ENCODE measurements around the gene SPINK14.

SPINK14 gene

DNA sequence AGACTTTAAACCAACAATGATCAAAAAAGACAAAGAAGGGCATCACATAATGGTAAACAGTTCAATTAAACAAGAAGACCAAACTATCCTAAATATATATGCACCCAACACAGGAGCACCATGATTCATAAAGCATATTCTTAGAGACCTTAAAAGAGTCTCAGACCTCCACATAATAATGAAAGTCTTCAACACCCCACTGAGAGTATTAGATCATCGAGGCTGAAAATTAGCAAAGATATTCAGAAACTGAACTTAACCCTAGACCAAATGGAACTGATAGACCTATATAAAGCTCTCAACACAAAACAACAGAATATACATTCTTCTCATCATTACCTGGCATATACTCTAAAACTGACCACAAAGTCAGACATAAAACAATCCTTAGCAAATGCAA lies 11.7 kb upstream of the SPINK14 start:
- H3K9me3 ChIP-seq (ENCODE audit: insufficient read depth, low read depth, low read length), result no peaks in the 10 kb centered on the region
- H3K9ac ChIP-seq (ENCODE audit: low read depth, low read length), result no peak overlapping the region
- H3K4me1 ChIP-seq (ENCODE audit: insufficient read depth, low read length), result no peaks in the 10 kb centered on the region
- no peaks in the 10 kb centered on the region for H3K27me3 ChIP-seq (ENCODE audit: insufficient read depth, low read length)
- H3K27ac ChIP-seq (ENCODE audit: low read depth, low read length), result no peak overlapping the region
- no peaks in the 10 kb centered on the region for H3K36me3 ChIP-seq (ENCODE audit: insufficient read depth, low read length)
- no peak overlapping the region for H3K4me3 ChIP-seq (ENCODE audit: low read length)
- 100% methylated on average over 1 of the region's 1 CpG for WGBS

DNA sequence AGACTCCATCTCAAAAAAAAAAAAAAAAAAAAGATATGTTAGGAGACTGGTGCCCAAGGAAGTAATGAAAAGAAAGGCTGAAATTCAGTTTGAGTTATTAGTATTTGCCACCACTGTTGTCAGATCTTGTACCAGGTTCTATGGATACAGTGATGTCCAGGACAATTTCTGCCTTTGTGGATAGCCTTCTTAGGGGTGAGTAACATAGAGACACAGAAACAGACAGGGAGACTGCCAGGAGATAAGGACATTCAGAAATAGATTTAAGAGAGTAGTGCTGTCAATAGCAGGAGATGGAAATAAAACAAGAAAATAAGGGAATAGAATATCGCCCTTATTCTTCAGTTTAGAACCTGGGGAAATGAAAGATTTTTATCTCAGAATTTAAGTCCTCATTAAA lies 6.3 kb upstream of the SPINK14 start:
- WGBS, result 100% methylated on average over 1 of the region's 1 CpG
- H3K9me3 ChIP-seq (ENCODE audit: insufficient read depth, low read depth, low read length), result no peaks in the 10 kb centered on the region
- H3K4me3 ChIP-seq (ENCODE audit: low read length), result no peak overlapping the region
- no peak overlapping the region for H3K9ac ChIP-seq (ENCODE audit: low read depth, low read length)
- H3K27me3 ChIP-seq (ENCODE audit: insufficient read depth, low read length), result no peaks in the 10 kb centered on the region
- H3K27ac ChIP-seq (ENCODE audit: low read depth, low read length), result no peak overlapping the region
- no peaks in the 10 kb centered on the region for H3K36me3 ChIP-seq (ENCODE audit: insufficient read depth, low read length)
- H3K4me1 ChIP-seq (ENCODE audit: insufficient read depth, low read length), result no peaks in the 10 kb centered on the region

DNA sequence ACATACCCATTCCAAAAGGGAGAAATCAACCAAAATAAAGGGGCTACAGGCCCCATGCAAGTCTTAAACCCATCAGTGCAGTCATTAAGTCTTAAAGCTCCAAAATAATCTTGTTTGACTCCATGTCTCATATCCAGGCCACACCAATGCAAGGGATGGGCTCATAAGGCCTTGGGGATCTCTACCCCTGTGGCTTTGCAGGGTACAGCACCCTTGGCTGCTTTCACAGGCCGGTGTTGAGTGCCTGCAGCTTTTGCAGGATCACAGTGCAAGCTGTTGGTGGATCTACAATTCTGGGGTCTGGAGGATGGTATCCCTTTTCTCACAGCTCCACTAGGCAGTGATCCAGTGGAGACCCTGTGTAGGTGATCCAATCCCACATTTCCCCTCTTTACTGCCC lies 5.0 kb upstream of the SPINK14 start:
- Histone ChIP-seq H3K4me1 (ENCODE audit: insufficient read depth, low read length) (no peaks in the 10 kb centered on the region), H3K27ac (ENCODE audit: low read depth, low read length) (no peak overlapping the region), H3K4me3 (ENCODE audit: low read length) (no peak overlapping the region), H3K36me3 (ENCODE audit: insufficient read depth, low read length) (no peaks in the 10 kb centered on the region), H3K9me3 (ENCODE audit: insufficient read depth, low read depth, low read length) (no peaks in the 10 kb centered on the region), H3K9ac (ENCODE audit: low read depth, low read length) (no peak overlapping the region), H3K27me3 (ENCODE audit: insufficient read depth, low read length) (no peaks in the 10 kb centered on the region)
- 87% methylated on average over 1 of the region's 1 CpG for WGBS

DNA sequence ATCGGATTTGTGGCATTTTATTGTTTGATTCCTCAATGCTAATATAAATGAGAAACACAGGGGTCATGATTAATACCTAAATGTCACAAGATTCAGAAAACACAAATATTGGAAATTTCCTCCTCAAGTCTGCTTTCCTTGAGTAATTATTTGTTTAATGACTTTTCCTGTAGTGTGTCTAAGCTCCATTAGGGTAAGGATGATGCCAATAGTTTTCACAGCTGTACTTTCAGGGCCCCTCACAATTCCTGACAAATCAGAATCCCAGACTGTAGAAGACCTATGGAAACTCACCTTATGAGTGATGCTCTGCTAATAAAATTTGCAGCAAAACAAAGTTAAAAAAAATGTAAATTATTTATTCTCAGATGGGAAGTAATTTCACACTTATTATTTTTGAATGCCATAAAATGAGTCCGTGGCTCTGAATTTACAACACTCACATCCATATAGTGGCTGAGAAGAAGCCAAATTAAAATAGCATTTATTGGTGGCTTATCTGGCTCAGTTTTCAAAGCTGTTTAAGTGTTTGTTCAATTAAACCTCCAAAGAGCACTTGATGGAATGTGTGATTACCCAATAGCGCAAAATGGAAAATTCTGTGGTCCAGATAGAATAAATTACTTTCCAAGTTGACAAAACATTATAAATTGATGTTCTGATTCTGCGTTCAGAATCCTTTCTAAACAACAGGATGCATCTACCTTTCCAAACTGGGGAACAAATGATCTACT lies 1.6 kb upstream of the SPINK14 start:
- Histone ChIP-seq H3K36me3 (ENCODE audit: insufficient read depth, low read length) (no peaks in the 10 kb centered on the region), H3K4me1 (ENCODE audit: insufficient read depth, low read length) (no peaks in the 10 kb centered on the region), H3K27me3 (ENCODE audit: insufficient read depth, low read length) (no peaks in the 10 kb centered on the region), H3K9ac (ENCODE audit: low read depth, low read length) (no peak overlapping the region), H3K4me3 (ENCODE audit: low read length) (no peak overlapping the region), H3K27ac (ENCODE audit: low read depth, low read length) (no peak overlapping the region), H3K9me3 (ENCODE audit: insufficient read depth, low read depth, low read length) (no peaks in the 10 kb centered on the region)
- WGBS, result 100% methylated on average over 1 of the region's 4 CpGs

DNA sequence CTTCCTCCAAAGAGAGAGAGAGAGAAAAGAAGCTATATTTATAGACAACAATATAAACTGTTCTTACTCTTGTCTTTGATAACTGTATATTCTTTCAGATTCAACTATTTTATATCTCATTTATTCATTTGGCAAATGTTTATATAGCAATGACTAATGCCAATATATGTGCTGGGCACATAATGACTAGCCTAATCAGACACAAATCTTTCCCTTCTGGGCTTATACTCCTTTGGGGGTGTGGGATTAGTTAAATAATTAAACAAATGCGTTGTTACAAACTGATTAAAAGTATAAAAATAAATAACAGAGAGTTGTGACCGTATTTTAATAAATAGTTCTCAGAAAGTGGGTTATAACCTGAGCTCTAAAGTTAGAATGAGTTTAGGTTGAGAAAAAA lies 4.0 kb downstream of the SPINK14 start:
- H3K4me1 ChIP-seq (ENCODE audit: insufficient read depth, low read length), result no peaks in the 10 kb centered on the region
- no peak overlapping the region for H3K4me3 ChIP-seq (ENCODE audit: low read length)
- H3K27ac ChIP-seq (ENCODE audit: low read depth, low read length), result no peak overlapping the region
- no peaks in the 10 kb centered on the region for H3K27me3 ChIP-seq (ENCODE audit: insufficient read depth, low read length)
- no peaks in the 10 kb centered on the region for H3K36me3 ChIP-seq (ENCODE audit: insufficient read depth, low read length)
- H3K9ac ChIP-seq (ENCODE audit: low read depth, low read length), result no peak overlapping the region
- H3K9me3 ChIP-seq (ENCODE audit: insufficient read depth, low read depth, low read length), result no peaks in the 10 kb centered on the region
- 100% methylated on average over 2 of the region's 2 CpGs for WGBS

DNA sequence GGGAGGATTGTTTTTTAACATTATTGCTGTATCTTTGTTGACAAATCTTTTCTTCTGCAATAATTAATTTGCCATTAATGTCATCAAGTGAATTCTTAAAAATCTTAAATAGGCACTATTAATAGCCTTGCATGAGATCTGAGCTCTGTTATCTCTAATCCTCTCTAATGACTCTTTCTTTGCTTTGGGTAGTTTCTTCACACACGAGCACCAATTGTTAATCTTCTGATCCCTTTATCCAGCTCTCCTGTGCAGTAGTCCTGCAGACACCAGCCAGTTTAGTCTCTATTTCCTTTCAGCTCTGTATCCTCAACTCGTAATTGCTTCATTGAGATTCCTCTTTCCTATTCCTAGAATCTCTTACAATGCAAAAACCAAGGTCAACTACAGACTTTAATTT lies 8.1 kb downstream of the SPINK14 start:
- Histone ChIP-seq H3K36me3 (ENCODE audit: insufficient read depth, low read length) (no peaks in the 10 kb centered on the region), H3K27me3 (ENCODE audit: insufficient read depth, low read length) (no peaks in the 10 kb centered on the region)
- whole genome bisulfite sequencing, result 67% methylated on average over 2 of the region's 2 CpGs

DNA sequence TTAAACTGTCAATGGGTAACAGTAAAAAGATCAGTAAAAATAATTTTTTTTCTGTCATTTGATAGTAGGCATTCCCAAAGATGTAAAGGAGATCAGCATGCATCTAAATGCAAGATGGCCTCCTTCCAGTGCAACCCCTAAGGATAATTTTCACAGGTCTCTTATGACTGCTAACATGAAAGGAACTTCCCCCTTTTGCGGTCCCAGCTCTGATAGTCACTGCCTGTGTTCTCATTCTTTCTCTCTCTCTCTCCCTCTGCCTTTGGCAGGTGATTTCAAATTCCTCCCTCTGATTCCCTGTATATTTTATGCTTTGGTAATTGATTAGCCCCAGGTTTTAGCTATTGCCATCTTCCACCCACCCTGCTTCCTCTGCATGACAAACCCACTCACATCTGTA lies 8.9 kb downstream of the SPINK14 start:
- no peak overlapping the region for H3K4me3 ChIP-seq (ENCODE audit: low read length)
- WGBS, result 89% methylated on average over 1 of the region's 1 CpG

More for the DNA sequence above, 8.1 kb downstream of the SPINK14 start:
- Histone ChIP-seq H3K4me3 (ENCODE audit: low read length) (no peak overlapping the region), H3K9ac (ENCODE audit: low read depth, low read length) (no peak overlapping the region), H3K27ac (ENCODE audit: low read depth, low read length) (no peak overlapping the region), H3K4me1 (ENCODE audit: insufficient read depth, low read length) (no peaks in the 10 kb centered on the region), H3K9me3 (ENCODE audit: insufficient read depth, low read depth, low read length) (no peaks in the 10 kb centered on the region)

DNA sequence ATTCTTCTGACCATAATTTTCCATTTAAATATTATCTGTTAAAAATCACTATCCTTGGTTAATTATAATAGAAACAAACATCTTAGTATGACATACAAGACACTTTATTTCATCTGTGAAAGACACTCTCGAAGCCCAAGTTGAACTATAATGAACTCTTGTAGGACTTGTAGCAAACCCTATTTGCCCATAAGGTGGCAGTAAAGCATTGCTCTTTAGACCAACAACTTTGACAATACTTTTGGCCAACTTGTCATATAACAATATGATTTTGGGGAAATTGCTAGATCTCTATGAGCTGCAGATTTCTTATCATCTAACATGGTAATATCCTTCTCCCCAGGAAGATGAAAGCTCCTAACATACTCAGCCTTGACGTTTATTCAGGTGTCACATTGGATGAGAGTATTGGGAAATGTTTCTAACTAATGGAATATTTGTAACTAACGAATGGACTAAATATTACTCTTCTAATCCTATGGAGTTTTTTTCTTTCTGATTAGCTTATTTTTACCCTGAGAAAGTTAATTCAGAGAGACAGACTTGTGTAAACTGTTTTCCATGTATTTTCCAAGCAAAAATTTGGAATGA lies 11.0 kb downstream of the SPINK14 start:
- Histone ChIP-seq H3K4me1 (ENCODE audit: insufficient read depth, low read length) (no peaks in the 10 kb centered on the region), H3K27ac (ENCODE audit: low read depth, low read length) (no peak overlapping the region), H3K9ac (ENCODE audit: low read depth, low read length) (no peak overlapping the region), H3K9me3 (ENCODE audit: insufficient read depth, low read depth, low read length) (no peaks in the 10 kb centered on the region), H3K27me3 (ENCODE audit: insufficient read depth, low read length) (no peaks in the 10 kb centered on the region), H3K4me3 (ENCODE audit: low read length) (no peak overlapping the region), H3K36me3 (ENCODE audit: insufficient read depth, low read length) (no peaks in the 10 kb centered on the region)
- 70% methylated on average over 1 of the region's 3 CpGs for WGBS

More for the DNA sequence above, 8.9 kb downstream of the SPINK14 start:
- Histone ChIP-seq H3K4me1 (ENCODE audit: insufficient read depth, low read length) (no peaks in the 10 kb centered on the region), H3K36me3 (ENCODE audit: insufficient read depth, low read length) (no peaks in the 10 kb centered on the region), H3K9me3 (ENCODE audit: insufficient read depth, low read depth, low read length) (no peaks in the 10 kb centered on the region), H3K27ac (ENCODE audit: low read depth, low read length) (no peak overlapping the region), H3K27me3 (ENCODE audit: insufficient read depth, low read length) (no peaks in the 10 kb centered on the region), H3K9ac (ENCODE audit: low read depth, low read length) (no peak overlapping the region)

DNA sequence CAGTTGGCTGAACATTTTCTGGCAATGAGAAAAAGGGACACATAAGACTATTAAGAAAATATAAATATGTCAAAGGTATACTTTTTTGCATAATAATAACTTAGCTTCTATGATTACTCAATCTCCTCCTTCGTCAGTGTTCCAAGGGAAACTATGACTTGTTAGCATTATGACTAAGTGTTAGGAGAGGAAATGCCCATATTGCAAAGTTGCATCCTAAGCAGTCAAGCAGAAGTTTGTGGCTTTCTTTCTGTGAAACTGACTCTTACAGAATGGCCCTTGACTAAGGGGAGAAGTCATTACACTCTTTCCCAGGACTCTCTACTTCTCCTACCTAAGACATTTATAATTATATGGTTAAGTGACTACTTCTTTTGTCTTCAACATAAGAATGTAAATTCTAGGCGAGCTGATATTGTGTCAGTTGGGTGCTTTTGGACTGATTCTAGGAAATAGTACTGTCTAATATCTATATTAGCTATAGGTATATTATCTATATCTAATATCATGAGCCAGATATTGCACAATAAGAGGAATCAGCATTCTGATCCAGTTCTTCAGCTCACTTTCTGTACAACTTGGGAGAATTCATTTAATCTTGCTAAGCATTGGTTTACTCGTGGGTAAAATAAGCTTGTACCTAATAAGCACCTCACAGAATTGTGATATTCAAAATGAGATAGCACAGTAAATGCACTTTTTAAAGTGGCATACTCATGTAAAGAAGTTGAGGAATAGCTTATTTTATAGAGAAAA lies 18.1 kb downstream of the SPINK14 start:
- no peak overlapping the region for H3K27ac ChIP-seq (ENCODE audit: low read depth, low read length)
- 83% methylated on average over 2 of the region's 3 CpGs for WGBS
- no peak overlapping the region for H3K4me3 ChIP-seq (ENCODE audit: low read length)
- no peaks in the 10 kb centered on the region for H3K27me3 ChIP-seq (ENCODE audit: insufficient read depth, low read length)
- no peaks in the 10 kb centered on the region for H3K4me1 ChIP-seq (ENCODE audit: insufficient read depth, low read length)
- no peaks in the 10 kb centered on the region for H3K9me3 ChIP-seq (ENCODE audit: insufficient read depth, low read depth, low read length)
- H3K9ac ChIP-seq (ENCODE audit: low read depth, low read length), result no peak overlapping the region
- H3K36me3 ChIP-seq (ENCODE audit: insufficient read depth, low read length), result no peaks in the 10 kb centered on the region

DNA sequence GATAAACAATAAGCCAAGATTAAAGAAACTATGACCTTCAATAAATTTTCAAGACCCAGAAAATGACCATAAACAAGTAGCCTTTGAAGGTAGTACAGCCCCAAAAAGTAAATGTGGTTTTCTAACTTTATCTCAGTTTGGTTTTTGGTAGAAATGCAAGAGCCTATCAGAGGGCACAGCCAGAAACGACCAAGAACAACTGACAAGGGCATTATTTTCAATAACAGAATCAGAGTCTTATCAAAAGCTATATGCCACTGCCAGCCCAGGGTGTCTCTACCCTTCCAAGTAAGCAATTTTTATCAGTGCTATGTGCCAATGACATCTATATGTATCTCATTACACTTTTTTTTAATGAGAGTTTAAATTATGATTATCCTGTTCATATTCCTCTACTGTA lies 22.7 kb downstream of the SPINK14 start:
- 83% methylated on average over 1 of the region's 1 CpG for WGBS
- H3K27me3 ChIP-seq (ENCODE audit: insufficient read depth, low read length), result no peaks in the 10 kb centered on the region
- no peaks in the 10 kb centered on the region for H3K36me3 ChIP-seq (ENCODE audit: insufficient read depth, low read length)
- H3K4me3 ChIP-seq (ENCODE audit: low read length), result no peak overlapping the region
- no peaks in the 10 kb centered on the region for H3K9me3 ChIP-seq (ENCODE audit: insufficient read depth, low read depth, low read length)
- no peak overlapping the region for H3K9ac ChIP-seq (ENCODE audit: low read depth, low read length)
- no peak overlapping the region for H3K27ac ChIP-seq (ENCODE audit: low read depth, low read length)
- H3K4me1 ChIP-seq (ENCODE audit: insufficient read depth, low read length), result no peaks in the 10 kb centered on the region

DNA sequence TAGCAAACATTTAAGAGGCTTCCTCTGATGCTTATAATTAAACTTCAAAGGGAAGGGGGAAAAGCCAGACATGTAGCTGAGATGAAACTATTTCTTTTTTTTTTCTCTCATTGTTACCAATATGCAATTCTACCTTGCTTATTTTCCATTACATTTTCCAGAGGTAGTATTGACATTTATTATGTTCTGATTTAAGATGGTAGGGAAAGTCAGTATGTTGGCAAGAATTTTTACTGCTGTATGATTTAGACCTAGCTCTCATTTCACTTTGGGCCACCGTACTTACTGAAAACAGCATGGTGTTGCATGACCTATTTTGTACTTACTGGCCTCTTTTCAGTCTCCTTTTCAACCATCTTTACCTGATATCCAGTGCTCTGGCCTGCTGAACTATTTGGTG lies 24.9 kb downstream of the SPINK14 start:
- no peaks in the 10 kb centered on the region for H3K36me3 ChIP-seq (ENCODE audit: insufficient read depth, low read length)
- H3K4me3 ChIP-seq (ENCODE audit: low read length), result no peak overlapping the region
- 89% methylated on average over 1 of the region's 1 CpG for WGBS
- no peaks in the 10 kb centered on the region for H3K4me1 ChIP-seq (ENCODE audit: insufficient read depth, low read length)
- H3K27me3 ChIP-seq (ENCODE audit: insufficient read depth, low read length), result no peaks in the 10 kb centered on the region
- no peak overlapping the region for H3K27ac ChIP-seq (ENCODE audit: low read depth, low read length)
- H3K9ac ChIP-seq (ENCODE audit: low read depth, low read length), result no peak overlapping the region
- H3K9me3 ChIP-seq (ENCODE audit: insufficient read depth, low read depth, low read length), result no peaks in the 10 kb centered on the region
